GM19438 (cell line): ENCODE data around the gene WDR4.
"Not testable (repeated sequence)": the region's sequence is repeated elsewhere in the genome, so short reads cannot be mapped to it uniquely, and the experiment has no call there.

Experiments used
- ATAC-seq: cut with Tn5 transposase; IDR thresholded peaks from one replicate; pipeline ENCODE4 v1.9.1; 2021; ENCODE audit warnings: low read depth; ENCODE audit not compliant: unreplicated experiment

The WDR4 gene

GRCh38 chr21:42878993-42879787 is at the start of gene WDR4:
Gene WDR4 (minus strand): TSS chr21:42879539. CDS start chr21:42879495, 44 bp downstream.
- peak; percentile 77 for ATAC-seq

- ATAC-seq: not testable (repeated sequence)
These were observed 48.3 kb upstream of the WDR4 start for GRCh38 chr21:42927474-42928200.

- ATAC-seq: no peak
These were observed 46.0 kb upstream of the WDR4 start, which contains the start of gene ERVH48-1 for GRCh38 chr21:42925114-42925926. Gene ERVH48-1 (minus strand): TSS chr21:42925630. CDS start chr21:42919006, 6,624 bp downstream.

GRCh38 chr21:42924433-42924751 is 45.1 kb upstream of the WDR4 start:
- ATAC-seq: no peak

GRCh38 chr21:42923553-42924432 is 44.5 kb upstream of the WDR4 start:
- peak; percentile 74 for ATAC-seq

GRCh38 chr21:42922918-42923317 is 43.6 kb upstream of the WDR4 start:
- no peak for ATAC-seq

- ATAC-seq: no peak
These were observed 42.6 kb upstream of the WDR4 start for GRCh38 chr21:42921927-42922326.

GRCh38 chr21:42918291-42918690 is 39.0 kb upstream of the WDR4 start:
- ATAC-seq: no peak

GRCh38 chr21:42913476-42913875 is 34.1 kb upstream of the WDR4 start:
- no peak for ATAC-seq

- not testable (repeated sequence) for ATAC-seq
These were observed 32.6 kb upstream of the WDR4 start for GRCh38 chr21:42911920-42912319.

GRCh38 chr21:42908484-42908883 is 29.1 kb upstream of the WDR4 start:
- ATAC-seq: not testable (repeated sequence)

GRCh38 chr21:42906233-42906632 is 26.9 kb upstream of the WDR4 start:
- ATAC-seq: no peak

GRCh38 chr21:42905195-42905594 is 25.9 kb upstream of the WDR4 start:
- no peak for ATAC-seq

- ATAC-seq: no peak
These were observed 24.5 kb upstream of the WDR4 start for GRCh38 chr21:42903817-42904216.

GRCh38 chr21:42900446-42900845 is 21.1 kb upstream of the WDR4 start:
- ATAC-seq: no peak

GRCh38 chr21:42892931-42893755 is 13.8 kb upstream of the WDR4 start, which contains the start of gene NDUFV3:
Gene NDUFV3 (plus strand): TSS chr21:42893309. CDS start chr21:42893334, 25 bp downstream.
- ATAC-seq: peak; percentile 82

GRCh38 chr21:42892582-42892930 is 13.2 kb upstream of the WDR4 start:
- peak; percentile 4 for ATAC-seq

- no peak for ATAC-seq
These were observed 8.0 kb upstream of the WDR4 start for GRCh38 chr21:42887326-42887725.

- ATAC-seq: no peak
These were observed 4.6 kb upstream of the WDR4 start for GRCh38 chr21:42883921-42884320.
